GM18526 (cell line): ENCODE data around the gene SLN.

ENCODE experiments used
- POLR2A ChIP-seq: IDR thresholded peaks from 3 replicates; pipeline ENCODE4 v1.6.1; 2011; ENCODE audit not compliant: insufficient read length; ENCODE audit errors: extremely low read depth

Gene SLN

GRCh38 chr11:107731941-107732688, 20.3 kb upstream of the SLN start:
- TF ChIP-seq POLR2A, result no peak

DNA sequence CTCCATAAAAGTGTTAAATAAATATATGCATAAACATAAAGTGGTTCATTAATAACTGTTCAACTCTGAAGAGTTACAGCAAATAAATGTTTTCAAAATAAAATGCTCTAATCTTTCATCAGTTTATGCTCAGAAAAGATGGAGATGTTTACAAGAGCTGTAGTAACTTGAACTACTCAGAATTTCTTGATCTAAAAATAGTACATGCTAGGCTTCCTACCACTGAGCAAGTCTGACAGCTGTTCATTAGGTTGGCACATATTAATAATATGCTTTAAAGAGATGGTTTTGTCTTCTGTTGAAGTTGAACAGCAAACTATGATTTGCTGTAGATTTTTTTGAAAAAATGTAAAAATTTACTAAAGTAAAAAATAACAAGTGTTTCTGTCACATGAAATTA, 10.8 kb upstream of the SLN start:
- no peak for TF ChIP-seq POLR2A

GRCh38 chr11:107721207-107721606, 9.4 kb upstream of the SLN start:
- TF ChIP-seq POLR2A, result no peak

GRCh38 chr11:107720303-107720774, 8.5 kb upstream of the SLN start:
- TF ChIP-seq POLR2A, result no peak

- no peak for TF ChIP-seq POLR2A
Measured at GRCh38 chr11:107719557-107720302, 7.9 kb upstream of the SLN start.

DNA sequence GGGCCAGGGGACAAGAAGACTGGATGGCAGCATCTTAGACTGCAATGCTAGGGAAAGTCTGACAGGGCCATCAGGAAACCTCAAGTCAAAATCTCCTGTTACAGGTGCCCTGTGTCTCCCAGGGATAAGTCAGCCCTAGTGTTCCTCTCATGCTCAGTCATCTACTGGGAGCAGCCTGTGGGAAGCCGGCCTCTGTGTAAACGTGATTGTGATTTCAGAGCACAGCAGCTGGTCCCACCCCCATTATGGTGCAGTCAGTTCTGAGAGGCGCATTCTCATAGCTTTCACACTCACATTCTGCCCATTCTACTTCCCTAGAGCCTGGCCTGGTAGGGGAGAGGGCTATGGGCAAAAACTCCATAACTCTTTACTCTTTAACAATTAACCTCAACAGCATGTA, 7.2 kb upstream of the SLN start:
- no peak for TF ChIP-seq POLR2A

DNA sequence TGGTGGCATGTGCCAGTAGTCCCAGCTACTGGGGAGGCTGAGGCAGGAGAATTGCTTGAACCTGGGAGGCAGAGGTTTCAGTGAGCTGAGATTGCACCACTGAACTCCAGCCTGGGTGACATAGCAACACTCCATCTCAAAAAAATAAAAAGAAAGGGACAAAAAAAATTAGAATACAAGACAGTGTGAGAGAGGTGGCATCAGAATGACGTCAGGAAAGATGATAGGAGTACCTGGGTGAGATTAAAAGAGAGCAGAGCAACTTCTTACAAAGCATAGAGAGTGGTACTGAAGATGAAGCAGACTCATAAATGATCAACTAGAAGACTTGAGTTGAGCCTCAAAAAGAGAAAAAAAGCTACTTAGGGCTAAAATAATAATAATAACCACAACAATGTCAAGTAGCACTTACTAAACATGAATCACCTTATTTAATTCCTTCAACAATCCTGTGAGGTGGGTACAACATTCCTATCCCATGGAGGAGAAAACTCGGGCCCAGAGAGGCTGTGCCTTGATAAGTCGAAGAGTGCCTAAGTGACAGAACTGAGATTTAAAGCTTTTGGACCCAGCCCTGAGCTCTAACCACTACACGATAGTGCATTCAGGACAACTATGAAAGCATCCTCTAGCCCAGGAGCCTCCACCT, 5.2 kb upstream of the SLN start:
- no peak for TF ChIP-seq POLR2A

DNA sequence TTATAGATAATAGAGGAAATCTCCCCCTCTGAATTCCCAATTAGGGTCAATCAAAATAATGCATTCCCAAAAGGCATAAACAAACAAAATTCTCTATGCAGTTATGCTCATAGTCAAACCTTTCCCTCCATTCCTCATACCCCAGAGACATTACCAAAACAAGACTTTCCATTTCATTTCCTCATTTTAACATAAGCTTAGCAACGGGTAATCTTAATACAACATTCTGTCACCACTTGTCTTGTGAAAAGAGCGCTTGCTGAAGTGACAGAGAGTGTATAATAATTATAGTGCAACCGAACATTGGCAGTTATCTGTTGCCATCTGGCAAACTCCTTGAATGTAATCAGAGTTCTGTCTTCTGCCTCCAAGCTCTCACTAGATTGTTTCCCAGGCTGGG, 1.2 kb upstream of the SLN start:
- TF ChIP-seq POLR2A, result no peak

- no peak for TF ChIP-seq POLR2A
Measured at GRCh38 chr11:107710301-107710700, 1.6 kb downstream of the SLN start.

DNA sequence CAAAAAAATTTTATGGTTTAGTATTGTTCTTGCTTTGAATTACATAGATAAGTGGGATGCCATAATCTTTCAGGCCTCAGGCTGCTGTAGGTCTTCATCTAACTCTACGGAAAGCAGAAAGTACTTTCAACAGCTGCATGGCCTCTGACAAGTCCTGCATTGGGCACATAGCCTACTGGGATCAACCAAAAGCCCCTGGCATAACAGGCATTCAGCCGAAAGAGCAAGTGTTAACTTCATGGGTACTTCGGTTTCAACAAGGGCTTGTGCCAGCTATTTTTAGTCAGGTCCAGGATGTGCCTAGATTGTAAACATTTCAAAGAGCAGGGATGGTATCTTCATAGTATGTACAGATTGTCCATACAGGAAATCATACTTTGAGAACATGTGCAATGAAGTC, 3.1 kb downstream of the SLN start:
- no peak for TF ChIP-seq POLR2A

GRCh38 chr11:107707807-107708206, 4.0 kb downstream of the SLN start:
- no peak for TF ChIP-seq POLR2A

DNA sequence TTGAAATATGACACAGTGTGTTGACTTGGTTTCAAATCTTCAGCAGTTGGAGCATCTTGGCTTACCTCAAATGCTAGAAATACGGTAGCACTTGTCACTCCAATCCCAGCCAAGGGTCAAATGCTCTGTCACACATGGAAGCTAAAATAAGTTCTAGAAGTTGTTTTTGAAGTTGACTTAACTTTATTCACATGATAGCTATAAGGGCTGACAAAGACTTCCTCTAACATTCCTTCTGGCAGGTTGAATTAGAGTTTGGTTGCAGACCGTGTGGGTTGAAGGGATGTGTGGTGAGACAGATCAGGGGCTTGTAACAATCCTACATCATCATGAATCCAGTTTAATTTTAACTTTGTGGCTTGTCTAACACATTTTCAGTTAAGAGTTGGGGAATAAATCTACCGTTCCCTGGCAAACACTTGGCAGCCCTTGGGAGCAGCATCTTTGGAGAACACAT, 4.6 kb downstream of the SLN start:
- no peak for TF ChIP-seq POLR2A

DNA sequence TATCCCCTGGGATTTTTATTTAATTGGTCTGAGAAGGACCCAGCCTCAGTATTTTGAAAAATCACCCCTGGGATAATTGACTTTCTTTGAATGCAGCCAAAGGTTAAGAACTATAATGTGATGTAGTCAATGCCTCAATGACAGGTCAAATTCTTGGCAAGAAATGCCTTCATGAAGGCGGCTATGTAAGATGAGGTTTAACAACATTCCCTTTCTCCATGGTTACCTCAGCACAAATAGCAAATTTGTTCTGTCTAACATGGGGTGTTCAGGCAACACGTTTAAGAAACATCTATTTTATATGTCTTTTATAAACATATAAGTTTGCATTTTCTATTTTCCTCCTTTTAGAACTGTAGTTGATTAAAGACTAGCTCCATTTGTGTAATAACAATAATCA, 5.3 kb downstream of the SLN start:
- no peak for TF ChIP-seq POLR2A

GRCh38 chr11:107705027-107705426, 6.8 kb downstream of the SLN start:
- TF ChIP-seq POLR2A, result no peak

DNA sequence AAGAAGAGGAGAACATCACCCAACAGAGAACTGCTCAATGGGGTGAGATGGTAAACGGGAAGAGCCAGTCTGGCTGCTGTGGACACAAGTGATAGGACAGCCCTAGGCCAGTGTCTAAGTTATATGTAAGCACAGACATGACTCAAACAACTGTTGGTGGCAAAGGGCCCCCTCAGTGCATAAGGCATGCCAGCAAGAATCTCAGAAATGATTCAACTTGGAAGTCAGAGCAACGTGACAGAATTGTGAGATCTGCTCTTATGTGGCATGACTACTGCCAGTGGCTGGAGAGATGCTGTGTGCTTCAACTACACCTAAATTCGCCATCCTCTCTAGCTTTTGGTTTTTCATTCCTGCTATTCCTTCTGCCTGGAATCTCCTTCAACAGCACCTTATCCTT, 7.4 kb downstream of the SLN start:
- TF ChIP-seq POLR2A, result no peak

DNA sequence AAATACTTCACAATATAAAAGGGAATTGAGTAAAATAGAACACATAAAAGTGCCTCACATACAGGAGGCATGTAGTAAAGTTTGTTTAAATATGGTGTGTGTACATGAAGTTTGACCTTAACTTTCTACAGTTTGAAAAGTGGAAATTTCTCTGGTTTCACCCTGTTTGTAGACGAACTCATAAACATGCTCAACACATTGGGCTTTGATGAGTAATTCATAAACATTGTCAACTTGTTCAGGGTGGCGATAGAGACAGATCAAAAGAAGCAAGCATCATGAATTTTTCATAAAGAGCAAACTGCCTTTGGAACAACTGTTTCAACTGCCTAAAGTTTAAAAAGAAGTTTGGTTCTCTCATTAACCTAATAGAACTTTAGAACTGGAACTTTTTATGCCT, 9.1 kb downstream of the SLN start:
- TF ChIP-seq POLR2A, result no peak
